ENCODE results near the gene RPL22L1. TPM values are rescaled to one million over a fixed set of nuclear protein-coding genes. Genes with fewer than 3 reads are reported as not detected.
A peak's percentile ranks its signal among the peaks of the same experiment; 100 is the strongest.

The RPL22L1 gene
- polyA plus RNA-seq, 3 donors: 26.8 to 63.8 (median 37.4) TPM

GRCh38 chr3:170876537-170876936, 6.5 kb upstream of the RPL22L1 start:
- Mint-ChIP-seq H3K27me3 (ENCODE audit: low read depth in 3 of 3) (peaks cover 0 to 1% (median 1%) of the 10 kb centered on the region in 3 donors), H3K4me1 (no peaks in the 10 kb centered on the region), H3K4me3 (no peak overlapping the region), H3K9me3 (no peaks in the 10 kb centered on the region), H3K27ac (no peak overlapping the region), H3K36me3 (no peaks in the 10 kb centered on the region)
- no peak overlapping the region for H2AFZ ChIP-seq (ENCODE audit: insufficient read depth, low read depth, low read length, poor library complexity, severe bottlenecking)
- no peaks in the 10 kb centered on the region for H3K36me3 ChIP-seq (replicated peaks in 1 of 2; ENCODE audit: control insufficient read depth in 1 of 2, insufficient read depth in 2 of 2, low read length in 2 of 2)
- no peak for DNase-seq
- WGBS (ENCODE audit: insufficient coverage): 100% methylated on average over 2 of the region's 2 CpGs
- H3K4me3 ChIP-seq (replicated peaks in 1 of 3; ENCODE audit: low read depth in 2 of 3, low read length in 3 of 3): no peak overlapping the region
- no peak overlapping the region for H3K9ac ChIP-seq (ENCODE audit: insufficient read depth, low read length, poor library complexity, severe bottlenecking)
- intact Hi-C loops (cut with micrococcal nuclease): no loop called here
- no peak overlapping the region for H3K4me2 ChIP-seq (replicated peaks; ENCODE audit: extremely low read depth, low read length, poor library complexity, severe bottlenecking)
- no peaks in the 10 kb centered on the region for H3K9me3 ChIP-seq (replicated peaks in 1 of 2; ENCODE audit: control insufficient read depth in 1 of 2, insufficient read depth in 1 of 2, low read length in 2 of 2)
- no peak overlapping the region for H3K27ac ChIP-seq (ENCODE audit: low read depth in 1 of 2, low read length in 2 of 2)
- H3K27me3 ChIP-seq (ENCODE audit: control insufficient read depth in 2 of 2, insufficient read depth in 2 of 2, low read length in 2 of 2): no peaks in the 10 kb centered on the region
- H3K79me2 ChIP-seq (ENCODE audit: insufficient read depth, low read length): no peaks in the 10 kb centered on the region
- H4K20me1 ChIP-seq (ENCODE audit: insufficient read depth, low read length): no peaks in the 10 kb centered on the region
- no peak for TF ChIP-seq CTCF (IDR thresholded peaks at IDR 0.05)
- no peaks in the 10 kb centered on the region for H3K4me1 ChIP-seq (ENCODE audit: control insufficient read depth in 1 of 2, insufficient read depth in 2 of 2, low read length in 2 of 2)

GRCh38 chr3:170869239-170869590, 780 bp downstream of the RPL22L1 start:
- Mint-ChIP-seq H3K9me3 (no peaks in the 10 kb centered on the region), H3K4me3 (peak overlapping the region; percentile 83 to 99), H3K27me3 (ENCODE audit: low read depth in 3 of 3) (peaks cover 0 to 1% (median 0%) of the 10 kb centered on the region in 3 donors), H3K4me1 (peaks cover 28% of the 10 kb centered on the region), H3K27ac (peak overlapping the region; percentile 97 to 100 (median 99)), H3K36me3 (peaks cover 18 to 26% of the 10 kb centered on the region in 2 donors)
- peak overlapping the region; percentile 89 to 96 (median 90) for H3K4me3 ChIP-seq (replicated peaks in 1 of 3; ENCODE audit: low read depth in 2 of 3, low read length in 3 of 3)
- H4K20me1 ChIP-seq (ENCODE audit: insufficient read depth, low read length): peaks cover 25% of the 10 kb centered on the region
- 10% methylated on average over 2 of the region's 2 CpGs for WGBS (ENCODE audit: insufficient coverage)
- peaks cover 13 to 27% of the 10 kb centered on the region in 2 donors for H3K36me3 ChIP-seq (replicated peaks in 1 of 2; ENCODE audit: control insufficient read depth in 1 of 2, insufficient read depth in 2 of 2, low read length in 2 of 2)
- peak overlapping the region; percentile 81 for H2AFZ ChIP-seq (ENCODE audit: insufficient read depth, low read depth, low read length, poor library complexity, severe bottlenecking)
- peak overlapping the region; percentile 73 for H3K4me2 ChIP-seq (replicated peaks; ENCODE audit: extremely low read depth, low read length, poor library complexity, severe bottlenecking)
- intact Hi-C loops (cut with micrococcal nuclease): no loop called here
- DNase-seq: no peak
- H3K27ac ChIP-seq (ENCODE audit: low read depth in 1 of 2, low read length in 2 of 2): peak overlapping the region; percentile 95 to 99
- TF ChIP-seq CTCF (IDR thresholded peaks at IDR 0.05): no peak
- H3K4me1 ChIP-seq (ENCODE audit: control insufficient read depth in 1 of 2, insufficient read depth in 2 of 2, low read length in 2 of 2): peaks cover 34 to 44% of the 10 kb centered on the region in 2 donors
- no peaks in the 10 kb centered on the region for H3K27me3 ChIP-seq (ENCODE audit: control insufficient read depth in 2 of 2, insufficient read depth in 2 of 2, low read length in 2 of 2)
- H3K9me3 ChIP-seq (replicated peaks in 1 of 2; ENCODE audit: control insufficient read depth in 1 of 2, insufficient read depth in 1 of 2, low read length in 2 of 2): no peaks in the 10 kb centered on the region
- H3K9ac ChIP-seq (ENCODE audit: insufficient read depth, low read length, poor library complexity, severe bottlenecking): peak overlapping the region; percentile 89
- H3K79me2 ChIP-seq (ENCODE audit: insufficient read depth, low read length): peaks cover 35% of the 10 kb centered on the region
